ENCODE data around the gene NPLOC4. TPM values are rescaled to one million over a fixed set of nuclear protein-coding genes. Genes with fewer than 3 reads are reported as not detected.

Gene NPLOC4
- total and polyA plus RNA-seq, 2 of the 13 experiments (the other 11 are each of a cell fraction or from before 2014, with no cell fraction given): 57.0 to 97.0 TPM

DNA sequence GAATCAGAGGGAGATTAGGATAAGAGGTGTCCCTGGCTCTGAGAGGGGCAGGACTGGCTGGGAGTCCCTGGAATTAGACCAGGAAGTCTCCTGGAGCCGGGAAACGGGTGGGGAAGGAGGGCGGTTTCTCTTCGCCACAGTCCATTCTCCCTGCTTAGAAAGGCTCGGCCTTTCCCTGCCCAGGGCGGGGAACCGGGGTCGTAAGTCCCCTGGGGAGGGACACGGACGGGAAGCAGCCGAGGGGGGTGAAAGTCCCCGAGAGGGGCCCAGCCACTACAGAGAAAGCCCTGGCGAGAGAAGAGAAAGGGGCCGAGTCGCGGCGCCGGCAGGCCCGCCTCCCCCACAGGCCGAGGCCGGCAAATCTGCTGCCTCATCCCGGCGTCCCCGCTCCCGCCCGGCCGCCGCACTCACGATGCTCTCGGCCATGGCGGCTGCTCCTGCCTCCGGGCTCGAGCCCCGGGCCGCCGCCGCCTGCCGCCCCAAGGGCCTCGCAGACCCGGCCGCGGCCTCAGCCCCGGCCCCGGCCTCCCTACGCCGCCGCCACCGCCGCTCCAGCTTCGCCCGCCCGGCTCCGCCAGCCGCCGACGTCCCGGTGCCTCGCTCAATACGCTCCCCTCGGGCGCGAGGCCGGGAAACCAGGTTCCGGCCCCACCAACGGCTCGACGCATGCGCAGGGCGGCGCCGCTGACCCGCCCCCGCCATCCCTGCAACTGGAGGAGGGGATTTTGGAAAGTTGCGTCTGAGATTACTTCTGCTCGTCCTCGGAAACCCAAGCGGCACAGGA, at the start of gene NPLOC4, which contains the start of gene TSPAN10 (continued):
- TF ChIP-seq, protein P1, sequence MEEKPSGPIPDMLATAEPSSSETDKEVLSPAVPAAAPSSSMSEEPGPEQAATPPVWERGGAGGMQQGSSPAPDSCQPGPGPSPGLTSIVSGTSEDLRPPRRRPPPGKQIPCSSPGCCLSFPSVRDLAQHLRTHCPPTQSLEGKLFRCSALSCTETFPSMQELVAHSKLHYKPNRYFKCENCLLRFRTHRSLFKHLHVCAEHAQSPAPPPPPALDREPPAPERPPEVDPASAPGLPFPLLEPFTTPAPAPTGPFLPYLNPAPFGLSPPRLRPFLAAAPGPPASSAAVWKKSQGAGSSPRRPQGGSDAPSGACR (CRISPR knock-in tag; IDR thresholded peaks at IDR 0.05): peak; percentile 89
- TF ChIP-seq ZNF430 (CRISPR knock-in tag; IDR thresholded peaks at IDR 0.05) (peak; percentile 92), ZSCAN22 (CRISPR knock-in tag; IDR thresholded peaks at IDR 0.05) (no peak), NFIB (CRISPR knock-in tag; IDR thresholded peaks at IDR 0.05; ENCODE audit: borderline replicate concordance) (no peak), ETV5 (CRISPR knock-in tag; IDR thresholded peaks at IDR 0.05; ENCODE audit: borderline replicate concordance) (peak; percentile 71; the same call in 1 of the 2 replicates), MIXL1 (CRISPR knock-in tag; IDR thresholded peaks at IDR 0.05) (peak; percentile 71), BORCS8-MEF2B (CRISPR knock-in tag; IDR thresholded peaks at IDR 0.05) (peak; percentile 84), ZNF235 (CRISPR knock-in tag; IDR thresholded peaks at IDR 0.05; ENCODE audit: borderline replicate concordance) (peak; percentile 91; the same call in 1 of the 2 replicates), FOXC1 (CRISPR knock-in tag; IDR thresholded peaks at IDR 0.05; ENCODE audit: borderline replicate concordance) (no peak), SIN3A (IDR thresholded peaks at IDR 0.05; ENCODE audit: borderline replicate concordance, low read depth, low read length) (peak; percentile 90), ZMYM2 (CRISPR knock-in tag; IDR thresholded peaks at IDR 0.05) (no peak), CHD2 (IDR thresholded peaks at IDR 0.05; ENCODE audit: low read depth, low read length) (no peak), YEATS4 (CRISPR knock-in tag; IDR thresholded peaks at IDR 0.05; ENCODE audit: borderline replicate concordance) (peak; percentile 97), SMARCE1 (IDR thresholded peaks at IDR 0.05; ENCODE audit: borderline replicate concordance) (0 out of 2 replicates have a peak, but pooled peaks have one; percentile 38), XRCC5 (optimal IDR thresholded peaks at IDR 0.05; ENCODE audit: low read length) (peak; percentile 98), ZSCAN9 (CRISPR knock-in tag; IDR thresholded peaks at IDR 0.05; ENCODE audit: borderline replicate concordance) (peak; percentile 91; the same call in 1 of the 2 replicates), ZNF232 (CRISPR knock-in tag; IDR thresholded peaks at IDR 0.05; ENCODE audit: borderline replicate concordance) (no peak), ZKSCAN8 (CRISPR knock-in tag; IDR thresholded peaks at IDR 0.05; ENCODE audit: borderline replicate concordance) (peak; percentile 84; the same call in 1 of the 2 replicates), SRSF4 (IDR thresholded peaks at IDR 0.05; ENCODE audit: low read depth, low read length, poor library complexity, severe bottlenecking) (no peak), ZNF790 (CRISPR knock-in tag; IDR thresholded peaks at IDR 0.05; ENCODE audit: borderline replicate concordance) (no peak), ZNF607 (CRISPR knock-in tag; IDR thresholded peaks at IDR 0.05; ENCODE audit: borderline replicate concordance) (peak; percentile 62), HOXA5 (CRISPR knock-in tag; IDR thresholded peaks at IDR 0.05) (peak; percentile 98), ZNF878 (CRISPR knock-in tag; IDR thresholded peaks at IDR 0.05) (peak; percentile 71; the same call in 1 of the 2 replicates)
- TF ChIP-seq, protein P2, sequence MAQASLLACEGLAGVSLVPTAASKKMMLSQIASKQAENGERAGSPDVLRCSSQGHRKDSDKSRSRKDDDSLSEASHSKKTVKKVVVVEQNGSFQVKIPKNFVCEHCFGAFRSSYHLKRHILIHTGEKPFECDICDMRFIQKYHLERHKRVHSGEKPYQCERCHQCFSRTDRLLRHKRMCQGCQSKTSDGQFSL (CRISPR knock-in tag; IDR thresholded peaks at IDR 0.05): peak; percentile 87
- TF ChIP-seq, protein P3, sequence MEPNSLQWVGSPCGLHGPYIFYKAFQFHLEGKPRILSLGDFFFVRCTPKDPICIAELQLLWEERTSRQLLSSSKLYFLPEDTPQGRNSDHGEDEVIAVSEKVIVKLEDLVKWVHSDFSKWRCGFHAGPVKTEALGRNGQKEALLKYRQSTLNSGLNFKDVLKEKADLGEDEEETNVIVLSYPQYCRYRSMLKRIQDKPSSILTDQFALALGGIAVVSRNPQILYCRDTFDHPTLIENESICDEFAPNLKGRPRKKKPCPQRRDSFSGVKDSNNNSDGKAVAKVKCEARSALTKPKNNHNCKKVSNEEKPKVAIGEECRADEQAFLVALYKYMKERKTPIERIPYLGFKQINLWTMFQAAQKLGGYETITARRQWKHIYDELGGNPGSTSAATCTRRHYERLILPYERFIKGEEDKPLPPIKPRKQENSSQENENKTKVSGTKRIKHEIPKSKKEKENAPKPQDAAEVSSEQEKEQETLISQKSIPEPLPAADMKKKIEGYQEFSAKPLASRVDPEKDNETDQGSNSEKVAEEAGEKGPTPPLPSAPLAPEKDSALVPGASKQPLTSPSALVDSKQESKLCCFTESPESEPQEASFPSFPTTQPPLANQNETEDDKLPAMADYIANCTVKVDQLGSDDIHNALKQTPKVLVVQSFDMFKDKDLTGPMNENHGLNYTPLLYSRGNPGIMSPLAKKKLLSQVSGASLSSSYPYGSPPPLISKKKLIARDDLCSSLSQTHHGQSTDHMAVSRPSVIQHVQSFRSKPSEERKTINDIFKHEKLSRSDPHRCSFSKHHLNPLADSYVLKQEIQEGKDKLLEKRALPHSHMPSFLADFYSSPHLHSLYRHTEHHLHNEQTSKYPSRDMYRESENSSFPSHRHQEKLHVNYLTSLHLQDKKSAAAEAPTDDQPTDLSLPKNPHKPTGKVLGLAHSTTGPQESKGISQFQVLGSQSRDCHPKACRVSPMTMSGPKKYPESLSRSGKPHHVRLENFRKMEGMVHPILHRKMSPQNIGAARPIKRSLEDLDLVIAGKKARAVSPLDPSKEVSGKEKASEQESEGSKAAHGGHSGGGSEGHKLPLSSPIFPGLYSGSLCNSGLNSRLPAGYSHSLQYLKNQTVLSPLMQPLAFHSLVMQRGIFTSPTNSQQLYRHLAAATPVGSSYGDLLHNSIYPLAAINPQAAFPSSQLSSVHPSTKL (CRISPR knock-in tag; IDR thresholded peaks at IDR 0.05): peak; percentile 73

Data from HepG2 (cell line).